Measurements from ENCODE around the gene MACROD2. TPM values are rescaled to one million over a fixed set of nuclear protein-coding genes. Genes with fewer than 3 reads are reported as not detected.
A peak's percentile ranks its signal among the peaks of the same experiment; 100 is the strongest.

Gene MACROD2
- polyA plus RNA-seq, 1 donor (not counting 4 experiments of a cell fraction or from before 2014, with no cell fraction given) = 0.71 TPM

DNA sequence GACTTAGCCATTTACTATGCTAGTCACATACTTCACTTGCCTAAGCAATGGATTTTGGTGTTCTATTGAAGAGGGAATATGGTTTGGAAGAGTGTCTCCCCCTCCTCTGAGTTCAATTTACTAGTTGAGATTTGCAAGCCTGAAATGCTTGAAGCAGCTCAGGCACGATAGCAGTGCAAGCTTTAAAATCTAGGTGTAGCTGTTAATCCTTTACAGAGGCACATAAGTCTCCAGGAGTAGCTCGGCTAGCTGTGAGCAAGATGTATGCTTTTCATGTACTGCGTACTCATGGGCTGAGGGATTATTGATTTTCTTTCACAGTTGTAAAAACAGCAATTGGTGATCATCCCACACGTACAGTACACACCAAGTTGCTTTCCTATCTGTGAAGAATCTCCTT lies 341.4 kb downstream of the MACROD2 start:
- Histone ChIP-seq H3K36me3 (ENCODE audit: control insufficient read depth in 2 of 2, extremely low read depth in 1 of 2, insufficient read depth in 2 of 2, low read length in 2 of 2) (no peaks in the 10 kb centered on the region), H3K4me3 (ENCODE audit: control insufficient read depth in 2 of 3, extremely low read depth in 1 of 3, insufficient read depth in 2 of 3, low read depth in 1 of 3, low read length in 3 of 3) (peak overlapping the region; percentile 62 to 93 (median 91)), H3K4me2 (ENCODE audit: control insufficient read depth, extremely low read depth, insufficient read depth, low read depth, low read length) (peak overlapping the region; percentile 57), H3K9me1 (ENCODE audit: control insufficient read depth, extremely low read depth, insufficient read depth, low read length) (no peaks in the 10 kb centered on the region), H3K4me1 (ENCODE audit: control insufficient read depth, extremely low read depth, insufficient read depth, low read length) (peaks cover 14% of the 10 kb centered on the region), H3K27me3 (ENCODE audit: control insufficient read depth, extremely low read depth, insufficient read depth, low read length) (no peaks in the 10 kb centered on the region), H3K79me2 (ENCODE audit: control insufficient read depth, insufficient read depth, low read length) (peaks cover 56% of the 10 kb centered on the region), H3K9me3 (ENCODE audit: control insufficient read depth, low read depth, low read length) (no peaks in the 10 kb centered on the region), H3K27ac (ENCODE audit: control insufficient read depth, insufficient read depth, low read length) (peak overlapping the region; percentile 95), H4K20me1 (ENCODE audit: control insufficient read depth, extremely low read depth, insufficient read depth, low read length) (no peaks in the 10 kb centered on the region), H3K9ac (ENCODE audit: control insufficient read depth, extremely low read depth, insufficient read depth, low read length) (peak overlapping the region; percentile 94), H2AFZ (ENCODE audit: control insufficient read depth, low read length) (no peak overlapping the region)
- TF ChIP-seq, protein P1, sequence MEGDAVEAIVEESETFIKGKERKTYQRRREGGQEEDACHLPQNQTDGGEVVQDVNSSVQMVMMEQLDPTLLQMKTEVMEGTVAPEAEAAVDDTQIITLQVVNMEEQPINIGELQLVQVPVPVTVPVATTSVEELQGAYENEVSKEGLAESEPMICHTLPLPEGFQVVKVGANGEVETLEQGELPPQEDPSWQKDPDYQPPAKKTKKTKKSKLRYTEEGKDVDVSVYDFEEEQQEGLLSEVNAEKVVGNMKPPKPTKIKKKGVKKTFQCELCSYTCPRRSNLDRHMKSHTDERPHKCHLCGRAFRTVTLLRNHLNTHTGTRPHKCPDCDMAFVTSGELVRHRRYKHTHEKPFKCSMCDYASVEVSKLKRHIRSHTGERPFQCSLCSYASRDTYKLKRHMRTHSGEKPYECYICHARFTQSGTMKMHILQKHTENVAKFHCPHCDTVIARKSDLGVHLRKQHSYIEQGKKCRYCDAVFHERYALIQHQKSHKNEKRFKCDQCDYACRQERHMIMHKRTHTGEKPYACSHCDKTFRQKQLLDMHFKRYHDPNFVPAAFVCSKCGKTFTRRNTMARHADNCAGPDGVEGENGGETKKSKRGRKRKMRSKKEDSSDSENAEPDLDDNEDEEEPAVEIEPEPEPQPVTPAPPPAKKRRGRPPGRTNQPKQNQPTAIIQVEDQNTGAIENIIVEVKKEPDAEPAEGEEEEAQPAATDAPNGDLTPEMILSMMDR (optimal IDR thresholded peaks at IDR 0.05 in 1 of 3, IDR thresholded peaks at IDR 0.05 in 1 of 3, conservative IDR thresholded peaks at IDR 0.05 in 1 of 3; ENCODE audit: extremely low read depth in 1 of 3, insufficient read depth in 2 of 3, low read length in 3 of 3) = peak in 1 of 3 experiments; percentile 6
- no peak for TF ChIP-seq EZH2 (IDR thresholded peaks at IDR 0.05; ENCODE audit: low read length)
- DNase-seq (ENCODE audit: low read depth, low spot score) = no peak
- dilution Hi-C loops (cut with MboI; ENCODE audit: extremely low pct_ligation_motif_present, low sequenced_read_pairs) = loop anchor here (25.0 kb wide), 1 partner anchor 376 kb away; no protein-coding TSS in a partner anchor
- FAIRE-seq = peak; percentile 53

DNA sequence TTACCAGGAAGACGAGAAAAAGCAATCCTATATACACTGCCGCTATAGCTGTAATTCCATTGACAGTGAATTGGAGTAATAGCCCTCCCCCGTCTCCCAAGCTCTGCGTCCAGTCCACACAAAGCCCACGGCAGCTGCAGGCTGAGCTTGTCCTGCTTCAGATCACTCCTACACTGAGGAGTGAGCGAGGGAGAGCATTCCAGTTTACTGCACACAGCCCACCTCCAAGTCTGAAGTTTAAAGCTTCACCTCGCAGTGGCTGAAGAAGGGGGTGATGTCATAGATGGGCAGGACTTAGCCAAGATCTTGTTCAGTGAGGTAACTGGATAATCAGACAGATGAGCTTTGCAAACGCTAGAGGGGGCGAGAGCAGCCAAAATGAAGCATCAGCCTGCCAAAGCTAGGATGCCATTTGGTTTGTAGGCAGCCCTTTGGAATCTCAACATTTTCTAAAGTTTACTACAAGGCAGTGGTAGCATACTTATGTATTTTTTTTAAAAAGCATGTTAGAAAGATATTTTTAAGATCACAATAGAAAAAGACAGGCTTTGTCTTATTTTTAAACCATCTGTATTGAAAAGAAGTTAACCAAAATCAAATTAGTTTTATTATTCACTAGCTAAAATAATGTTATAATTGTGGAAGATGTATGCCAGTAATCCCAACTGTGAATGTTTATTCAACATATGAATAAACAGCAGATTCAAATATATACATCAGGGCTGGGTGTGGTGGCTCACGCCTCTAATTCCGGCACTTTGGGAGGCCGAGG lies 342.3 kb downstream of the MACROD2 start, which contains the start of gene FLRT3:
Gene FLRT3, minus strand, starts transcription at position 213 of the 772 bp plus-strand sequence. CDS start 10,106 bp downstream, outside the sequence.
- Histone ChIP-seq H3K4me2 (ENCODE audit: control insufficient read depth, extremely low read depth, insufficient read depth, low read depth, low read length) (peak within 1 kb of the TSS; percentile 57), H3K4me1 (ENCODE audit: control insufficient read depth, extremely low read depth, insufficient read depth, low read length) (peaks cover 14% of the 10 kb centered on the region), H3K9me1 (ENCODE audit: control insufficient read depth, extremely low read depth, insufficient read depth, low read length) (no peaks in the 10 kb centered on the region), H2AFZ (ENCODE audit: control insufficient read depth, low read length) (peak within 1 kb of the TSS; percentile 44), H3K27ac (ENCODE audit: control insufficient read depth, insufficient read depth, low read length) (peak within 1 kb of the TSS; percentile 95), H3K36me3 (ENCODE audit: control insufficient read depth in 2 of 2, extremely low read depth in 1 of 2, insufficient read depth in 2 of 2, low read length in 2 of 2) (no peaks in the 10 kb centered on the region), H3K27me3 (ENCODE audit: control insufficient read depth, extremely low read depth, insufficient read depth, low read length) (no peaks in the 10 kb centered on the region), H4K20me1 (ENCODE audit: control insufficient read depth, extremely low read depth, insufficient read depth, low read length) (no peaks in the 10 kb centered on the region), H3K4me3 (ENCODE audit: control insufficient read depth in 2 of 3, extremely low read depth in 1 of 3, insufficient read depth in 2 of 3, low read depth in 1 of 3, low read length in 3 of 3) (peak within 1 kb of the TSS; percentile 62 to 93 (median 91)), H3K9ac (ENCODE audit: control insufficient read depth, extremely low read depth, insufficient read depth, low read length) (peak within 1 kb of the TSS; percentile 94), H3K9me3 (ENCODE audit: control insufficient read depth, low read depth, low read length) (no peaks in the 10 kb centered on the region), H3K79me2 (ENCODE audit: control insufficient read depth, insufficient read depth, low read length) (peaks cover 48% of the 10 kb centered on the region)
- peak; percentile 96 for DNase-seq (ENCODE audit: low read depth, low spot score)
- peak; percentile 100 for FAIRE-seq
- TF ChIP-seq EZH2 (IDR thresholded peaks at IDR 0.05; ENCODE audit: low read length) = no peak
- TF ChIP-seq, protein P1 (optimal IDR thresholded peaks at IDR 0.05 in 1 of 3, IDR thresholded peaks at IDR 0.05 in 1 of 3, conservative IDR thresholded peaks at IDR 0.05 in 1 of 3; ENCODE audit: extremely low read depth in 1 of 3, insufficient read depth in 2 of 3, low read length in 3 of 3) = peak; percentile 74 to 97 (median 89)
- dilution Hi-C loops (cut with MboI; ENCODE audit: extremely low pct_ligation_motif_present, low sequenced_read_pairs) = loop anchor here (25.0 kb wide), 1 partner anchor 375 kb away; no protein-coding TSS in a partner anchor
